HepG2 (cell line): ENCODE data around the gene ZCCHC3. TPM values are rescaled to one million over a fixed set of nuclear protein-coding genes. Genes with fewer than 3 reads are reported as not detected.

Experiments used
- ARHGAP35 ChIP-seq: sonication (generic); formaldehyde crosslinking; IDR thresholded peaks from 2 replicates; pipeline ENCODE4 v1.9.0; 2022; ENCODE audit warnings: mild to moderate bottlenecking, inconsistent platforms, moderate library complexity, missing genetic modification reagents, borderline replicate concordance
- ATAD3A ChIP-seq: sonication (generic); formaldehyde crosslinking; IDR thresholded peaks from 2 replicates; pipeline ENCODE4 v1.4.0; 2020; ENCODE audit warnings: missing genetic modification reagents
- KAT2B ChIP-seq: fragments of 150-350 bp; IDR thresholded peaks from 2 replicates; pipeline ENCODE4 v1.6.1; 2014; ENCODE audit warnings: low read depth, low read length, borderline replicate concordance
- MTA3 ChIP-seq: sonication (generic); formaldehyde crosslinking; IDR thresholded peaks from 2 replicates; pipeline ENCODE4 v1.4.0; 2020; ENCODE audit warnings: missing genetic modification reagents
- NCOR1 ChIP-seq: fragments of 200-600 bp; sonication (generic); IDR thresholded peaks from 2 replicates; pipeline ENCODE4 v1.7.0; 2017; ENCODE audit warnings: antibody characterized with exemption, low read length, borderline replicate concordance
- SATB2 ChIP-seq: sonication (generic); formaldehyde crosslinking; IDR thresholded peaks from 2 replicates; pipeline ENCODE4 v1.5.0; 2020; ENCODE audit warnings: missing genetic modification reagents
- SP1 ChIP-seq, 2 experiments: fragments of 450-650 bp in 1 of 2; sonication (generic) in 1 of 2; formaldehyde crosslinking in 1 of 2; IDR thresholded peaks; 2 replicates each; pipeline versions ENCODE4 v1.4.0 to v1.6.1; 2016 to 2020; ENCODE audit warnings: missing genetic modification reagents in 1 of 2
- SRF ChIP-seq: IDR thresholded peaks from 2 replicates; pipeline ENCODE4 v1.6.1; 2011; ENCODE audit warnings: mild to moderate bottlenecking, low read depth, low read length, moderate library complexity
- TAF1 ChIP-seq: sonication (generic); formaldehyde crosslinking; IDR thresholded peaks from 2 replicates; pipeline ENCODE4 v1.4.0; 2020; ENCODE audit warnings: missing genetic modification reagents
- ZIK1 ChIP-seq: sonication (generic); formaldehyde crosslinking; IDR thresholded peaks from 2 replicates; pipeline ENCODE4 v1.5.0; 2020; ENCODE audit warnings: mild to moderate bottlenecking, low read depth, missing genetic modification reagents, borderline replicate concordance
- ZNF446 ChIP-seq: sonication (generic); formaldehyde crosslinking; IDR thresholded peaks from 2 replicates; pipeline ENCODE4 v1.5.0; 2020; ENCODE audit warnings: mild to moderate bottlenecking, missing genetic modification reagents
- ZNF816 ChIP-seq: sonication (generic); formaldehyde crosslinking; IDR thresholded peaks from 2 replicates; pipeline ENCODE4 v1.8.0; 2022; ENCODE audit warnings: missing genetic modification reagents, mild to moderate bottlenecking, borderline replicate concordance
- ZSCAN21 ChIP-seq: sonication (generic); formaldehyde crosslinking; IDR thresholded peaks from 2 replicates; pipeline ENCODE4 v1.8.0; 2022; ENCODE audit warnings: mild to moderate bottlenecking, missing genetic modification reagents, moderate library complexity, borderline replicate concordance
- polyA plus RNA-seq, 8 experiments: library from polyadenylated mRNA; depleted of rRNA in 3 of 8; stranded (reverse) in 7 of 8; unstranded in 1 of 8; fragments of >200 nt; fragmentation: Illumina TruSeq in 4 of 8; extraction: Trizol in 4 of 8; gene quantifications; 2 replicates each; pipeline versions ENCODE4 v1.2.1 to v1.2.3, GENCODE V29; 2011 to 2016; ENCODE audit warnings: low read depth in 4 of 8, missing spikeins in 1 of 8, mixed read lengths in 1 of 8; ENCODE audit not compliant: insufficient read depth in 1 of 8
- total RNA-seq, 5 experiments: library from RNA; depleted of rRNA; stranded (reverse); fragments of >200 nt; fragmentation: Illumina TruSeq; extraction: Trizol; gene quantifications; 2 replicates each; pipeline ENCODE4 v1.2.3, GENCODE V29; 2016; ENCODE audit warnings: low read depth in 1 of 5
- TF ChIP-seq, protein P1 (sequence below): sonication (generic); formaldehyde crosslinking; IDR thresholded peaks from 2 replicates; pipeline ENCODE4 v1.4.0; 2020; ENCODE audit warnings: low read depth, missing genetic modification reagents
- TF ChIP-seq, protein P2 (sequence below): sonication (generic); formaldehyde crosslinking; IDR thresholded peaks from 2 replicates; pipeline ENCODE4 v1.4.0; 2020; ENCODE audit warnings: missing genetic modification reagents, borderline replicate concordance
- TF ChIP-seq, protein P3 (sequence below): sonication (generic); formaldehyde crosslinking; IDR thresholded peaks from 2 replicates; pipeline ENCODE4 v1.8.1; 2023; ENCODE audit warnings: mild to moderate bottlenecking, missing genetic modification reagents
- TF ChIP-seq, protein P4 (sequence below): sonication (generic); formaldehyde crosslinking; IDR thresholded peaks from 2 replicates; pipeline ENCODE4 v1.4.0; 2020; ENCODE audit warnings: missing genetic modification reagents

ZCCHC3 gene
- total and polyA plus RNA-seq, 2 of the 13 experiments (the other 11 are each of a cell fraction or from before 2014, with no cell fraction given), result 46.6 to 63.0 TPM

DNA sequence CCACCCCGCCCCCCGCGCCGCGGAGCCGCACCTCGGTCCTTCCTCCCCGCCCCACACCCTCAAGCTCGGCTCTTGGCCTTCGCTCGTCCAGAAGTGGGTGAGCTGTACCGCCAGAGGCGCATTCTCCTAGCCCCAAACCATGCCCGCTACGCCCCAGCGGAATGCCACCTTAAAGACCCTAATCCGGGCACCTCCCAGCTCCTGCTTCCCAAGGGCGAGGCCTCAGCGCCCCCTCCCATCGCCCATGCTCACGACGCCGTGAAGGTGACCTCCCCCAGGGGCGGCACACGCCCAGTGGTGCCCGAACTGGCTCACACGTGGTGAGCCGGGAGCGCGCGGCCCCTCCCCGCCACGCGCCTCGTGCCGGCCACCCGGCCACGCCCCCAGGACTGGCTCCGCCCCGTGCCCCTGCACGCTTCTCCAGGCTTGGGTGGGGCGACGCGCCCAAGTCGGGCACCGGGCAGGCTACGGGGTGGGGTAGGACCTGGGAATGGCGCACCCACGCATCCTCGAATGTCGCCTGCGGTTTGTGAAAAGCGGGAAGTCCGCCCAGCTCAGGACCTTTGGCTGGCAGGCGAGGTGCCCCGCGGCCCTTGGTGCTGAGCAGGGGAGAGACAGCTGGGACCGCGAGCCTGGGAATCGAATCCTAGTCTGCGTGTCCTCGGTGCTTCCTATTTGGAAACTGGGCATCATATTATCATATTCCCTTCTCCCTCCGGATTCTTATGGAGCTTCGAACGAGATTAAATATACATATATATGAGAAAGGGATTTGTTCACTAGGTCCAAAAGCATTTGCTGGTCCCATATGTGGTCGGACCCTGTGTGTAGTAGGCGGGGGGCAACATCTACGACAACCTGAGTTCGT is 27.0 kb downstream of the ZCCHC3 start (continued):
- no peak for TF ChIP-seq KAT2B
- peak; percentile 27; the same call in 1 of the 2 replicates for TF ChIP-seq ATAD3A (CRISPR knock-in tag)
- TF ChIP-seq SRF, result no peak
- TF ChIP-seq, protein P1, sequence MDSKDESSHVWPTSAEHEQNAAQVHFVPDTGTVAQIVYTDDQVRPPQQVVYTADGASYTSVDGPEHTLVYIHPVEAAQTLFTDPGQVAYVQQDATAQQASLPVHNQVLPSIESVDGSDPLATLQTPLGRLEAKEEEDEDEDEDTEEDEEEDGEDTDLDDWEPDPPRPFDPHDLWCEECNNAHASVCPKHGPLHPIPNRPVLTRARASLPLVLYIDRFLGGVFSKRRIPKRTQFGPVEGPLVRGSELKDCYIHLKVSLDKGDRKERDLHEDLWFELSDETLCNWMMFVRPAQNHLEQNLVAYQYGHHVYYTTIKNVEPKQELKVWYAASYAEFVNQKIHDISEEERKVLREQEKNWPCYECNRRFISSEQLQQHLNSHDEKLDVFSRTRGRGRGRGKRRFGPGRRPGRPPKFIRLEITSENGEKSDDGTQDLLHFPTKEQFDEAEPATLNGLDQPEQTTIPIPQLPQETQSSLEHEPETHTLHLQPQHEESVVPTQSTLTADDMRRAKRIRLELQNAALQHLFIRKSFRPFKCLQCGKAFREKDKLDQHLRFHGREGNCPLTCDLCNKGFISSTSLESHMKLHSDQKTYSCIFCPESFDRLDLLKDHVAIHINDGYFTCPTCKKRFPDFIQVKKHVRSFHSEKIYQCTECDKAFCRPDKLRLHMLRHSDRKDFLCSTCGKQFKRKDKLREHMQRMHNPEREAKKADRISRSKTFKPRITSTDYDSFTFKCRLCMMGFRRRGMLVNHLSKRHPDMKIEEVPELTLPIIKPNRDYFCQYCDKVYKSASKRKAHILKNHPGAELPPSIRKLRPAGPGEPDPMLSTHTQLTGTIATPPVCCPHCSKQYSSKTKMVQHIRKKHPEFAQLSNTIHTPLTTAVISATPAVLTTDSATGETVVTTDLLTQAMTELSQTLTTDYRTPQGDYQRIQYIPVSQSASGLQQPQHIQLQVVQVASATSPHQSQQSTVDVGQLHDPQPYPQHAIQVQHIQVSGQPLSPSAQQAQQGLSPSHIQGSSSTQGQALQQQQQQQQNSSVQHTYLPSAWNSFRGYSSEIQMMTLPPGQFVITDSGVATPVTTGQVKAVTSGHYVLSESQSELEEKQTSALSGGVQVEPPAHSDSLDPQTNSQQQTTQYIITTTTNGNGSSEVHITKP (CRISPR knock-in tag), result peak; percentile 72; the same call in 1 of the 2 replicates
- TF ChIP-seq ARHGAP35 (CRISPR knock-in tag), result peak; percentile 100
- no peak for TF ChIP-seq MTA3
- peak; percentile 96; the same call in 1 of the 2 replicates for TF ChIP-seq ZNF816 (CRISPR knock-in tag)
- no peak for TF ChIP-seq SP1 (IDR thresholded peaks at IDR 0.05)
- peak; percentile 99 for TF ChIP-seq SP1 (CRISPR knock-in tag; IDR thresholded peaks at IDR 0.05)
- TF ChIP-seq ZIK1 (CRISPR knock-in tag), result peak; percentile 99
- TF ChIP-seq NCOR1, result 0 out of 2 replicates have a peak, but pooled peaks have one; percentile 23
- TF ChIP-seq ZNF446 (CRISPR knock-in tag), result peak; percentile 84; the same call in 1 of the 2 replicates
- TF ChIP-seq ZSCAN21 (CRISPR knock-in tag), result peak; percentile 99
- TF ChIP-seq, protein P2, sequence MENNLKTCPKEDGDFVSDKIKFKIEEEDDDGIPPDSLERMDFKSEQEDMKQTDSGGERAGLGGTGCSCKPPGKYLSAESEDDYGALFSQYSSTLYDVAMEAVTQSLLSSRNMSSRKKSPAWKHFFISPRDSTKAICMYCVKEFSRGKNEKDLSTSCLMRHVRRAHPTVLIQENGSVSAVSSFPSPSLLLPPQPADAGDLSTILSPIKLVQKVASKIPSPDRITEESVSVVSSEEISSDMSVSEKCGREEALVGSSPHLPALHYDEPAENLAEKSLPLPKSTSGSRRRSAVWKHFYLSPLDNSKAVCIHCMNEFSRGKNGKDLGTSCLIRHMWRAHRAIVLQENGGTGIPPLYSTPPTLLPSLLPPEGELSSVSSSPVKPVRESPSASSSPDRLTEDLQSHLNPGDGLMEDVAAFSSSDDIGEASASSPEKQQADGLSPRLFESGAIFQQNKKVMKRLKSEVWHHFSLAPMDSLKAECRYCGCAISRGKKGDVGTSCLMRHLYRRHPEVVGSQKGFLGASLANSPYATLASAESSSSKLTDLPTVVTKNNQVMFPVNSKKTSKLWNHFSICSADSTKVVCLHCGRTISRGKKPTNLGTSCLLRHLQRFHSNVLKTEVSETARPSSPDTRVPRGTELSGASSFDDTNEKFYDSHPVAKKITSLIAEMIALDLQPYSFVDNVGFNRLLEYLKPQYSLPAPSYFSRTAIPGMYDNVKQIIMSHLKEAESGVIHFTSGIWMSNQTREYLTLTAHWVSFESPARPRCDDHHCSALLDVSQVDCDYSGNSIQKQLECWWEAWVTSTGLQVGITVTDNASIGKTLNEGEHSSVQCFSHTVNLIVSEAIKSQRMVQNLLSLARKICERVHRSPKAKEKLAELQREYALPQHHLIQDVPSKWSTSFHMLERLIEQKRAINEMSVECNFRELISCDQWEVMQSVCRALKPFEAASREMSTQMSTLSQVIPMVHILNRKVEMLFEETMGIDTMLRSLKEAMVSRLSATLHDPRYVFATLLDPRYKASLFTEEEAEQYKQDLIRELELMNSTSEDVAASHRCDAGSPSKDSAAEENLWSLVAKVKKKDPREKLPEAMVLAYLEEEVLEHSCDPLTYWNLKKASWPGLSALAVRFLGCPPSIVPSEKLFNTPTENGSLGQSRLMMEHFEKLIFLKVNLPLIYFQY (CRISPR knock-in tag), result peak; percentile 84; the same call in 1 of the 2 replicates
- TF ChIP-seq SATB2 (CRISPR knock-in tag), result peak; percentile 86
- TF ChIP-seq TAF1, result peak; percentile 84
- TF ChIP-seq, protein P3, sequence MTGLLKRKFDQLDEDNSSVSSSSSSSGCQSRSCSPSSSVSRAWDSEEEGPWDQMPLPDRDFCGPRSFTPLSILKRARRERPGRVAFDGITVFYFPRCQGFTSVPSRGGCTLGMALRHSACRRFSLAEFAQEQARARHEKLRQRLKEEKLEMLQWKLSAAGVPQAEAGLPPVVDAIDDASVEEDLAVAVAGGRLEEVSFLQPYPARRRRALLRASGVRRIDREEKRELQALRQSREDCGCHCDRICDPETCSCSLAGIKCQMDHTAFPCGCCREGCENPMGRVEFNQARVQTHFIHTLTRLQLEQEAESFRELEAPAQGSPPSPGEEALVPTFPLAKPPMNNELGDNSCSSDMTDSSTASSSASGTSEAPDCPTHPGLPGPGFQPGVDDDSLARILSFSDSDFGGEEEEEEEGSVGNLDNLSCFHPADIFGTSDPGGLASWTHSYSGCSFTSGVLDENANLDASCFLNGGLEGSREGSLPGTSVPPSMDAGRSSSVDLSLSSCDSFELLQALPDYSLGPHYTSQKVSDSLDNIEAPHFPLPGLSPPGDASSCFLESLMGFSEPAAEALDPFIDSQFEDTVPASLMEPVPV (CRISPR knock-in tag), result peak; percentile 99; the same call in 1 of the 2 replicates
- TF ChIP-seq, protein P4, sequence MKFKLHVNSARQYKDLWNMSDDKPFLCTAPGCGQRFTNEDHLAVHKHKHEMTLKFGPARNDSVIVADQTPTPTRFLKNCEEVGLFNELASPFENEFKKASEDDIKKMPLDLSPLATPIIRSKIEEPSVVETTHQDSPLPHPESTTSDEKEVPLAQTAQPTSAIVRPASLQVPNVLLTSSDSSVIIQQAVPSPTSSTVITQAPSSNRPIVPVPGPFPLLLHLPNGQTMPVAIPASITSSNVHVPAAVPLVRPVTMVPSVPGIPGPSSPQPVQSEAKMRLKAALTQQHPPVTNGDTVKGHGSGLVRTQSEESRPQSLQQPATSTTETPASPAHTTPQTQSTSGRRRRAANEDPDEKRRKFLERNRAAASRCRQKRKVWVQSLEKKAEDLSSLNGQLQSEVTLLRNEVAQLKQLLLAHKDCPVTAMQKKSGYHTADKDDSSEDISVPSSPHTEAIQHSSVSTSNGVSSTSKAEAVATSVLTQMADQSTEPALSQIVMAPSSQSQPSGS (CRISPR knock-in tag), result peak; percentile 86
